HG03565 (cell line): ENCODE measurements around the gene NUDT2.

ENCODE experiments used
- ATAC-seq: cut with Tn5 transposase; IDR thresholded peaks from one replicate; pipeline ENCODE4 v1.9.1; 2021; ENCODE audit warnings: mild to moderate bottlenecking, moderate library complexity; ENCODE audit not compliant: unreplicated experiment

NUDT2 gene

GRCh38 chr9:34370335-34370969 is 41.1 kb downstream of the NUDT2 start:
- no peak for ATAC-seq

- ATAC-seq, result no peak
These were observed 41.9 kb downstream of the NUDT2 start for GRCh38 chr9:34370970-34371880.

GRCh38 chr9:34371886-34372466 is 42.6 kb downstream of the NUDT2 start:
- no peak for ATAC-seq

GRCh38 chr9:34372467-34373011 is 43.2 kb downstream of the NUDT2 start:
- ATAC-seq, result no peak

GRCh38 chr9:34373749-34374148 is 44.4 kb downstream of the NUDT2 start:
- ATAC-seq, result no peak

GRCh38 chr9:34374339-34374738 is 45.0 kb downstream of the NUDT2 start:
- ATAC-seq, result no peak

GRCh38 chr9:34374905-34375552 is 45.7 kb downstream of the NUDT2 start:
- no peak for ATAC-seq

- ATAC-seq, result no peak
These were observed 46.7 kb downstream of the NUDT2 start for GRCh38 chr9:34375901-34376595.

GRCh38 chr9:34376596-34377403 is 47.4 kb downstream of the NUDT2 start, which contains the start of gene MYORG:
Gene MYORG (minus strand): TSS chr9:34376898. CDS start chr9:34372943, 3,955 bp downstream.
- ATAC-seq, result peak; percentile 79

- no peak for ATAC-seq
These were observed 48.0 kb downstream of the NUDT2 start for GRCh38 chr9:34377404-34377746.

GRCh38 chr9:34378376-34379060 is 49.1 kb downstream of the NUDT2 start:
- no peak for ATAC-seq

GRCh38 chr9:34379334-34380033 is 50.1 kb downstream of the NUDT2 start:
- ATAC-seq, result peak; percentile 29

GRCh38 chr9:34380034-34380510 is 50.7 kb downstream of the NUDT2 start:
- no peak for ATAC-seq

GRCh38 chr9:34380511-34381315 is 51.3 kb downstream of the NUDT2 start:
- ATAC-seq, result no peak

GRCh38 chr9:34381323-34381722 is 52.0 kb downstream of the NUDT2 start:
- no peak for ATAC-seq

- ATAC-seq, result no peak
These were observed 52.7 kb downstream of the NUDT2 start for GRCh38 chr9:34382054-34382453.

- ATAC-seq, result no peak
These were observed 53.5 kb downstream of the NUDT2 start for GRCh38 chr9:34382879-34383278.
